HepG2 (cell line): ENCODE results near the gene PDZD2. TPM values are rescaled to one million over a fixed set of nuclear protein-coding genes. Genes with fewer than 3 reads are reported as not detected.

Source experiments
- ATAC-seq: fragments of 200-7000 bp; cut with Tn5 transposase; 3 replicates; pipeline ENCODE4 v1.9.1; 2020; ENCODE audit warnings: mild to moderate bottlenecking, moderate library complexity
- BruUV-seq: library from RNA; stranded (reverse); fragments of 400-500 nt; replicated peaks from 2 replicates; lab custom pipeline; 2021; lab: Mats Ljungman, UMichigan
- CTCF ChIA-PET: fragments of 300-600 bp; formaldehyde crosslinking; extraction: SDS; loops from one replicate; lab custom pipeline; 2021; ENCODE audit warnings: low total read pairs, inconsistent platforms, low intra/inter-chr PET ratio; lab: Yijun Ruan, JAX
- POLR2A ChIA-PET: fragments of 350-600 bp; sonication (Branson Sonifier 250); formaldehyde crosslinking; loops from one replicate; lab custom pipeline; 2020; ENCODE audit warnings: antibody characterized with exemption, inconsistent platforms; lab: Yijun Ruan, JAX
- DNase-seq: peaks from one replicate; pipeline ENCODE4 v3.0.0-alpha.2; 2015; ENCODE audit warnings: low spot score
- FAIRE-seq: peaks from 3 replicates; lab custom pipeline; 2011; peaks lifted over from hg19 to GRCh38; lab: Jason Lieb, UNC
- H2AFZ ChIP-seq: one replicate; pipeline ENCODE4 v1.6.1; 2011; ENCODE audit warnings: low read length, inconsistent platforms
- H3K27ac ChIP-seq: fragments of 300-600 bp; 3 replicates; pipeline ENCODE4 v1.8.0; 2011; ENCODE audit warnings: mixed run types, mild to moderate bottlenecking, mixed read lengths, low read length, inconsistent platforms; ENCODE audit not compliant: insufficient read depth; ENCODE audit errors: extremely low read length
- H3K27me3 ChIP-seq, 2 experiments: fragments of 200-600 bp in 1 of 2; 2 replicates in 1 of 2; 3 replicates in 1 of 2; pipeline versions ENCODE4 v1.6.0 to v1.8.0; 2011; ENCODE audit warnings: low read length in 2 of 2, mild to moderate bottlenecking in 2 of 2, moderate library complexity in 2 of 2, inconsistent platforms in 1 of 2; ENCODE audit not compliant: insufficient read depth in 2 of 2, control insufficient read depth in 1 of 2
- H3K36me3 ChIP-seq, 2 experiments: fragments of 200-600 bp in 1 of 2; replicated peaks in 1 of 2; 2 replicates in 1 of 2; 3 replicates in 1 of 2; pipeline versions ENCODE4 v1.5.1 to v1.8.0; 2011; ENCODE audit warnings: low read length in 2 of 2, inconsistent platforms in 1 of 2; ENCODE audit not compliant: insufficient read depth in 2 of 2, control insufficient read depth in 1 of 2
- H3K4me1 ChIP-seq: 2 replicates; pipeline ENCODE4 v1.5.1; 2012; ENCODE audit warnings: low read length, inconsistent platforms; ENCODE audit not compliant: insufficient read depth
- H3K4me2 ChIP-seq: 2 replicates; pipeline ENCODE4 v1.6.0; 2011; ENCODE audit warnings: low read depth, low read length, inconsistent platforms
- H3K4me3 ChIP-seq, 3 experiments: fragments of 200-600 bp in 1 of 3; sonication (generic), shearing (Covaris generic) in 1 of 3; replicated peaks in 1 of 3; 2 replicates each; pipeline ENCODE4 v1.5.1; 2011 to 2016; ENCODE audit warnings: low read length in 3 of 3, inconsistent platforms in 2 of 3, low read depth in 2 of 3, mild to moderate bottlenecking in 2 of 3, control low read depth in 1 of 3, mixed read lengths in 1 of 3; ENCODE audit not compliant: insufficient read depth in 1 of 3
- H3K79me2 ChIP-seq: one replicate; pipeline ENCODE4 v1.6.1; 2011; ENCODE audit warnings: low read length, inconsistent platforms; ENCODE audit not compliant: insufficient read depth
- H3K9ac ChIP-seq: 2 replicates; pipeline ENCODE4 v1.6.0; 2011; ENCODE audit warnings: mild to moderate bottlenecking, low read depth, low read length, inconsistent platforms; ENCODE audit not compliant: insufficient read depth
- H3K9me3 ChIP-seq: 2 replicates; pipeline ENCODE4 v1.5.1; 2012; ENCODE audit warnings: mild to moderate bottlenecking, low read length
- H4K20me1 ChIP-seq: 2 replicates; pipeline ENCODE4 v1.6.0; 2011; ENCODE audit warnings: inconsistent platforms, mild to moderate bottlenecking, low read length, moderate library complexity; ENCODE audit not compliant: insufficient read depth
- BCL6 ChIP-seq: IDR thresholded peaks from 2 replicates; pipeline ENCODE4 v1.6.1; 2016; ENCODE audit warnings: missing genetic modification reagents, missing compliant biosample characterization
- CBX5 ChIP-seq: sonication (generic); formaldehyde crosslinking; IDR thresholded peaks from 2 replicates; pipeline ENCODE4 v1.4.0; 2020; ENCODE audit warnings: missing genetic modification reagents, borderline replicate concordance
- KDM2A ChIP-seq: sonication (generic); formaldehyde crosslinking; IDR thresholded peaks from 2 replicates; pipeline ENCODE4 v1.4.0; 2020; ENCODE audit warnings: low read depth, missing genetic modification reagents, borderline replicate concordance
- MAZ ChIP-seq, 2 experiments: sonication (generic) in 1 of 2; formaldehyde crosslinking in 1 of 2; IDR thresholded peaks; 2 replicates each; pipeline versions ENCODE4 v1.5.0 to v1.6.1; 2012 to 2020; ENCODE audit warnings: low read depth in 2 of 2, mild to moderate bottlenecking in 2 of 2, borderline replicate concordance in 1 of 2, improper control_type of control experiment in 1 of 2, low read length in 1 of 2, missing genetic modification reagents in 1 of 2, moderate library complexity in 1 of 2
- NFE2L2 ChIP-seq: fragments of 150-350 bp; IDR thresholded peaks from 2 replicates; pipeline ENCODE4 v1.6.1; 2014; ENCODE audit warnings: low read length
- NKX3-1 ChIP-seq: sonication (generic); formaldehyde crosslinking; IDR thresholded peaks from 2 replicates; pipeline ENCODE4 v1.5.0; 2020; ENCODE audit warnings: missing genetic modification reagents
- NR3C1 ChIP-seq: sonication (generic); formaldehyde crosslinking; IDR thresholded peaks from 2 replicates; pipeline ENCODE4 v1.4.0; 2020; ENCODE audit warnings: missing genetic modification reagents
- YEATS4 ChIP-seq: sonication (generic); formaldehyde crosslinking; IDR thresholded peaks from 2 replicates; pipeline ENCODE4 v1.4.0; 2020; ENCODE audit warnings: missing genetic modification reagents, borderline replicate concordance
- WGBS: methylation state at CpG from one replicate; pipeline ENCODE4 v1.1.6; 2017; ENCODE audit warnings: low lambda C conversion rate; 5-methylcytosine and 5-hydroxymethylcytosine counted together
- in situ Hi-C: cut with HindIII; loops from 2 replicates; pipeline ENCODE4 v1.10.0; 2017; ENCODE audit warnings: low pct_unique_long_range_greater_than_20kb; ENCODE audit not compliant: extremely low pct_ligation_motif_present
- intact Hi-C: fragments of 100-400 bp; cut with micrococcal nuclease; formaldehyde crosslinking; loops from one replicate; pipeline ENCODE4 v1.10.0; 2022; ENCODE audit not compliant: unreplicated experiment
- polyA plus RNA-seq, 8 experiments: library from polyadenylated mRNA; depleted of rRNA in 3 of 8; stranded (reverse) in 7 of 8; unstranded in 1 of 8; fragments of >200 nt; fragmentation: Illumina TruSeq in 4 of 8; extraction: Trizol in 4 of 8; gene quantifications; 2 replicates each; pipeline versions ENCODE4 v1.2.1 to v1.2.3, GENCODE V29; 2011 to 2016; ENCODE audit warnings: low read depth in 4 of 8, missing spikeins in 1 of 8, mixed read lengths in 1 of 8; ENCODE audit not compliant: insufficient read depth in 1 of 8
- total RNA-seq, 5 experiments: library from RNA; depleted of rRNA; stranded (reverse); fragments of >200 nt; fragmentation: Illumina TruSeq; extraction: Trizol; gene quantifications; 2 replicates each; pipeline ENCODE4 v1.2.3, GENCODE V29; 2016; ENCODE audit warnings: low read depth in 1 of 5
- TF ChIP-seq, protein P1 (sequence below): sonication (generic); formaldehyde crosslinking; IDR thresholded peaks from 2 replicates; pipeline ENCODE4 v1.4.0; 2020; ENCODE audit warnings: mild to moderate bottlenecking, missing genetic modification reagents
- TF ChIP-seq, protein P2 (sequence below): sonication (generic); formaldehyde crosslinking; IDR thresholded peaks from 2 replicates; pipeline ENCODE4 v1.4.0; 2020; ENCODE audit warnings: mild to moderate bottlenecking, missing genetic modification reagents
- TF ChIP-seq, protein P3 (sequence below): sonication (generic); formaldehyde crosslinking; IDR thresholded peaks from 2 replicates; pipeline ENCODE4 v1.4.0; 2020; ENCODE audit warnings: low read depth, mild to moderate bottlenecking, missing genetic modification reagents
- TF ChIP-seq, protein P4 (sequence below): sonication (generic); formaldehyde crosslinking; IDR thresholded peaks from 2 replicates; pipeline ENCODE4 v1.4.0; 2020; ENCODE audit warnings: missing genetic modification reagents
- TF ChIP-seq, protein P5 (sequence below): sonication (generic); formaldehyde crosslinking; IDR thresholded peaks from 2 replicates; pipeline ENCODE4 v1.4.0; 2020; ENCODE audit warnings: missing genetic modification reagents

The PDZD2 gene
- total and polyA plus RNA-seq, 2 of the 13 experiments (the other 11 are each of a cell fraction or from before 2014, with no cell fraction given): 0.04 TPM; not detected in 1

- FAIRE-seq: no peak
- no peaks in the 10 kb centered on the region for H3K79me2 ChIP-seq
- in situ Hi-C loops (no loop called here), intact Hi-C loops (no loop called here)
- no peak overlapping the region for H3K4me3 ChIP-seq
- H3K9ac ChIP-seq: no peak overlapping the region
- TF ChIP-seq CBX5 (CRISPR knock-in tag): no peak
- no peak for TF ChIP-seq MAZ (IDR thresholded peaks at IDR 0.05; ENCODE audit: borderline replicate concordance, low read depth, low read length)
- TF ChIP-seq MAZ (CRISPR knock-in tag; IDR thresholded peaks at IDR 0.05; ENCODE audit: low read depth): no peak
- no peak for TF ChIP-seq YEATS4
- TF ChIP-seq, protein P1, sequence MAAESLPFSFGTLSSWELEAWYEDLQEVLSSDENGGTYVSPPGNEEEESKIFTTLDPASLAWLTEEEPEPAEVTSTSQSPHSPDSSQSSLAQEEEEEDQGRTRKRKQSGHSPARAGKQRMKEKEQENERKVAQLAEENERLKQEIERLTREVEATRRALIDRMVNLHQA: no peak
- TF ChIP-seq NFE2L2: no peak
- TF ChIP-seq, protein P2, sequence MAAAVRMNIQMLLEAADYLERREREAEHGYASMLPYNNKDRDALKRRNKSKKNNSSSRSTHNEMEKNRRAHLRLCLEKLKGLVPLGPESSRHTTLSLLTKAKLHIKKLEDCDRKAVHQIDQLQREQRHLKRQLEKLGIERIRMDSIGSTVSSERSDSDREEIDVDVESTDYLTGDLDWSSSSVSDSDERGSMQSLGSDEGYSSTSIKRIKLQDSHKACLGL (CRISPR knock-in tag): no peak
- TF ChIP-seq, protein P3, sequence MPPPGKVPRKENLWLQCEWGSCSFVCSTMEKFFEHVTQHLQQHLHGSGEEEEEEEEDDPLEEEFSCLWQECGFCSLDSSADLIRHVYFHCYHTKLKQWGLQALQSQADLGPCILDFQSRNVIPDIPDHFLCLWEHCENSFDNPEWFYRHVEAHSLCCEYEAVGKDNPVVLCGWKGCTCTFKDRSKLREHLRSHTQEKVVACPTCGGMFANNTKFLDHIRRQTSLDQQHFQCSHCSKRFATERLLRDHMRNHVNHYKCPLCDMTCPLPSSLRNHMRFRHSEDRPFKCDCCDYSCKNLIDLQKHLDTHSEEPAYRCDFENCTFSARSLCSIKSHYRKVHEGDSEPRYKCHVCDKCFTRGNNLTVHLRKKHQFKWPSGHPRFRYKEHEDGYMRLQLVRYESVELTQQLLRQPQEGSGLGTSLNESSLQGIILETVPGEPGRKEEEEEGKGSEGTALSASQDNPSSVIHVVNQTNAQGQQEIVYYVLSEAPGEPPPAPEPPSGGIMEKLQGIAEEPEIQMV: no peak
- TF ChIP-seq NR3C1 (CRISPR knock-in tag): no peak
- no peak for TF ChIP-seq KDM2A (CRISPR knock-in tag)
- no peak for TF ChIP-seq BCL6 (CRISPR knock-in tag)
- TF ChIP-seq, protein P4, sequence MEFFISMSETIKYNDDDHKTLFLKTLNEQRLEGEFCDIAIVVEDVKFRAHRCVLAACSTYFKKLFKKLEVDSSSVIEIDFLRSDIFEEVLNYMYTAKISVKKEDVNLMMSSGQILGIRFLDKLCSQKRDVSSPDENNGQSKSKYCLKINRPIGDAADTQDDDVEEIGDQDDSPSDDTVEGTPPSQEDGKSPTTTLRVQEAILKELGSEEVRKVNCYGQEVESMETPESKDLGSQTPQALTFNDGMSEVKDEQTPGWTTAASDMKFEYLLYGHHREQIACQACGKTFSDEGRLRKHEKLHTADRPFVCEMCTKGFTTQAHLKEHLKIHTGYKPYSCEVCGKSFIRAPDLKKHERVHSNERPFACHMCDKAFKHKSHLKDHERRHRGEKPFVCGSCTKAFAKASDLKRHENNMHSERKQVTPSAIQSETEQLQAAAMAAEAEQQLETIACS: no peak
- TF ChIP-seq, protein P5, sequence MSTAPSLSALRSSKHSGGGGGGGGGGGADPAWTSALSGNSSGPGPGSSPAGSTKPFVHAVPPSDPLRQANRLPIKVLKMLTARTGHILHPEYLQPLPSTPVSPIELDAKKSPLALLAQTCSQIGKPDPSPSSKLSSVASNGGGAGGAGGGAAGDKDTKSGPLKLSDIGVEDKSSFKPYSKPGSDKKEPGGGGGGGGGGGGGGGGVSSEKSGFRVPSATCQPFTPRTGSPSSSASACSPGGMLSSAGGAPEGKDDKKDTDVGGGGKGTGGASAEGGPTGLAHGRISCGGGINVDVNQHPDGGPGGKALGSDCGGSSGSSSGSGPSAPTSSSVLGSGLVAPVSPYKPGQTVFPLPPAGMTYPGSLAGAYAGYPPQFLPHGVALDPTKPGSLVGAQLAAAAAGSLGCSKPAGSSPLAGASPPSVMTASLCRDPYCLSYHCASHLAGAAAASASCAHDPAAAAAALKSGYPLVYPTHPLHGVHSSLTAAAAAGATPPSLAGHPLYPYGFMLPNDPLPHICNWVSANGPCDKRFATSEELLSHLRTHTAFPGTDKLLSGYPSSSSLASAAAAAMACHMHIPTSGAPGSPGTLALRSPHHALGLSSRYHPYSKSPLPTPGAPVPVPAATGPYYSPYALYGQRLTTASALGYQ (CRISPR knock-in tag): no peak
- no peak for TF ChIP-seq NKX3-1 (CRISPR knock-in tag)
- no peak overlapping the region for H3K4me2 ChIP-seq
- no peaks in the 10 kb centered on the region for H4K20me1 ChIP-seq
- BruUV-seq: no TSS peak
- H3K4me1 ChIP-seq: no peaks in the 10 kb centered on the region
- POLR2A ChIA-PET: no interaction called here
- CTCF ChIA-PET: no interaction called here
- H2AFZ ChIP-seq: no peak overlapping the region
- no peak for ATAC-seq
- DNase-seq: no peak
- H3K27me3 ChIP-seq: peaks cover 0 to 11% of the 10 kb centered on the region in 2 experiments; a peak in 4 of 5 replicates
- WGBS: 56% methylated on average over 4 of the region's 4 CpGs
- H3K36me3 ChIP-seq: no peaks in the 10 kb centered on the region
- no peak overlapping the region for H3K27ac ChIP-seq
- H3K9me3 ChIP-seq: no peaks in the 10 kb centered on the region
These were observed 68.4 kb downstream of the PDZD2 start for GRCh38 chr5:31707329-31707728.
